Stimulated activated CD4-positive, alpha-beta T cell treated with anti-CD3 and anti-CD28 coated beads, Interleukin-4, amount 100 ng/mL, for 48 hours (primary cell): Measurements from ENCODE around the gene SMIM41.

ENCODE experiments used
- DNase-seq, 2 donors: peaks; one replicate each; pipeline ENCODE4 v3.0.0-alpha.2; 2020; ENCODE audit warnings: low read depth in 2 of 2

SMIM41 gene

GRCh38 chr12:52121824-52122539 lies 42.5 kb downstream of the SMIM41 start:
- peak; percentile 57 to 71 for DNase-seq

GRCh38 chr12:52122540-52122871 lies 43.0 kb downstream of the SMIM41 start:
- no peak for DNase-seq

DNA sequence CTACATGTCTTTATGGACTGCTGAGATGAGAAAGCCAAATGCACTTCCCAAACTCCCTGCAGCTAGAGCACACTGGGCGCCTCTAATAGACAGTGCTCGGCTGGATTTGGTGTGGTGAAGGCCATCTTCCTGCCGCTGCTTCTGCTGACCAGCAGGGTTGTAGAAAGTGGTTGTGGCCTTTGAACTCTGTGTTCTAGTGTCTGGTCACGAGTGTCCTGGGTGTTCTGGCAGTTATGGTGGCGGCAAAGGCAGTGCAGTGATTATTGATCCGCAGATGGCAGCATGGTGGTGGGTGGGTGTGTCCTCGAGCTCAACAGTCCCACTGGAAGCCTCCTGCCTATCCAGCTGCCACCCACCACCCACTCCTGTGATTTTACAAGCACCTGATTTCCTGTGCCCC lies 43.4 kb downstream of the SMIM41 start:
- DNase-seq = no peak

DNA sequence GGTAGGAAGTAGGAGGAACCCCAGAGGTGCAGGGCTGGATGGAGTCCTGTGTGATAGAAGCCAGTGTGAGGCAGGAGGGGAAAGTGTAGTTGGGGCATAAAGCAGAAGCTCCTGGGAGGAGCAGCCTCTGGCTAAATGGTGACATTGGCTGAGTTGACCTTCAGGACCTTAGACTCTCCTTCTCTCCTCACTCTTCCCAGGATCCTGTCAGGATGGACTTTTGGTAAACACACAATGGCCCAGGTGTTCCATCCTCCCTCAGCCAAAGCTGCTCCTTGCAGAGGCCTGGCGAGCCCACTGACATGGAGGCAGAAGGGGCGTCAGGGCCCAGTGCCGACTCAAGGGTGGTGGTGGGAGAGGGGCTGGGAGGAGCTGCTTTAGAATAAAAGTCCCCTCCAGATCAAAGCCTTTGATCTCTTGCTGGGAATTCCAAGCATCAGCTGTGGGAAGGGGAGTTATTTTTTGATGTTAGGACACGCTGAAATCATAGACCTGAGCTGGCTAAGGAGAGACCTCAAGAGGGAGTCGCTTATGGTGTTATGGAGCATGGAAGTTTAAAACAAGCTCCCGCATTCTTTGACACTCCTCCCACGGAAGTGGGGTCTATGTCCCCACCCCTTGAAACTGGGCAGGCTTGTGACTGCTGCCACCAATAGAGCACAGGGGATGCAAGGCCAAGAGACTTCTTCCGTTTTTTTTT lies 44.1 kb downstream of the SMIM41 start:
- no peak for DNase-seq

DNA sequence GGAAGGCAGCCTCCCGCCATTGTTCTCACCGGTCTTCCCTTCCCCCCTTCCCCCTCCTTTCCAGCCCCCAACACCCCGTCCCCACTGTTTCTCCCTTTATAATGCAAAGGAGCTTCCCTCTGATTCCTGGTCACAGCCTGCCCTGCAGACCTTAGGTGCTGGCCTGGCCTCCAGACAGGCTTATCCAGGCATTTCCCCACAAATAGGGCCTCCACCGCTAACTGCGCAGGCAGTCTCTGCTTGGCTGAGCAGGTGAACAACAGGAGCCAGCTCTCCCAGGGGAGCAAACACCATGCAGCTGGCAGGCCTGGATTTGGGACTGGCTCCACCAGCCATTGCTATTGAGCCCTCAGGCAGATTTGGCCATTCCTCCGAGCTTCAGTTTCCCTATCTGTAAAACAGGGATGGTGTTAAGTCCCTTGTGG lies 46.0 kb downstream of the SMIM41 start:
- no peak for DNase-seq

DNA sequence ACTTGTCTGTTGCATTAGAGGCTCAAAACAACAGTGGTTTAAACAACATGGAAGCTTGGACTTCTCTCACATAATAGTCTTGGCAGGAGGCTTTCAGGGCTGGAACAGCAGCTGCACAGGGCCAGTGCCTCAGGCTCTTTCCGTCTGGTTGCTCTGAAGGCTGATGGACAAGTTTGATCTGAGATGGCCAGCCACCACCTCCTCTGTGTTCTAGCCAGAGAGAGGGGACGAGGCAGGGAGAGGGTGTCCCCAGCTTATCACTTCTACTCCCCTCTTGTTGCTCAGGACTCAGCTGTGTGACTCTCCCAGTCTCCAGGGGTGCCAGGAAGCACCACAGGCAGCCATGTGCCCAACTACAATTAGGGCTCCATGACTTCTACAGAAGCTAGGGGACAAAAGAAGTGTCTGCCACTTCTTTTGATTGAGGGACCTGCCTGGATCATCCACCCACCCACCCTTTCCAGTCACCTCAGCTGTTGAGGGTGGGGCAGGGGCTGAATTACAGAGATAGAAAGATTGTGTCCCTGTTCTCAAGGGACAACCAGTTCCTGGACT lies 46.6 kb downstream of the SMIM41 start:
- DNase-seq = no peak

DNA sequence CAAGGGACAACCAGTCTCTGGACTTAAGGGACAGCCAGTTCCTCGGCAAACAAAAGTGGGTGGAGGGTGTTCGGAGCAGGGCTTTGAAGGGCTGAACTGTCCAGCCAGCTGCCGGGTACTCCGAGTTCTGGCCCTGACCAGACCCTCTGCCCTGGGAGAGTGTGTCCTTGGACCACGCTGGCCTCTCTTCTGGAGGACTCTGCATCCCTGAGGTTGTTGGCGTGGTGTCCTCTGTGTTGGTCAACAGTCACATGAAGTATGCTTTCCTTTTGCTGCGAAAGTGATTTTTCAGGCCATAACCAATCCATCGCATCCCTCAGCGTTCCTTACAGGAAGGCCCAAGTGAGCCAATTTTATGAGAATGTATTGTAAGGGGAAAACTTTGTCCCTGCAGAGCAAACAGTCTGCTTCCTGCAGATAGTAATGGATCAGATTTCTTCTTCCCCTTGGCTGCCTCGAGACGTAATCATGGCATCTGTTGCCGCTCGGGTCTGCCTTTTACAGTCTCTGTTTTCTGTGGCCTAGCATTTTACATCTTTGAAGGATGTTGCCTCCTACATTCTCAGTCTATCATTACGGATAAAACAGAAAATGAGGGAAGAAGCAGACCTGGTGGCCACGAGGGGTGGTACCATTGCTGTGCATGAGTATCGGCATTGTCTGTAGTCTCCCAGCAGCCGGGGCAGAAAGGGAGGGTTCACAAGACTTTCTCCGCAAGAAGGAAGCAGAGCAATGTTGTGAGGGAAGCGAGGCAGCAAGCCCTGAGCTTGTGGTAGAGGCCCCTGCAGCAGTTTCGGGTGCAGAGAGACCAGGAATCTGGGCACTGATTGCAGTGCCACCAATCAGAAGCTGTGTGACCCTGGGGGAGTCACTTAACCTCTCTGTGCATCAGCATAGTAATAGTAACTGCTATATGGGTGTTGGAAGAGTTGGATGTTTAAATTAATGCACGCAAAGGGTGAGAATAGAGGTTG lies 47.4 kb downstream of the SMIM41 start:
- DNase-seq = no peak

GRCh38 chr12:52127683-52128450 lies 48.4 kb downstream of the SMIM41 start:
- DNase-seq = no peak

- DNase-seq = no peak
These were observed 51.2 kb downstream of the SMIM41 start for GRCh38 chr12:52130711-52131110.

DNA sequence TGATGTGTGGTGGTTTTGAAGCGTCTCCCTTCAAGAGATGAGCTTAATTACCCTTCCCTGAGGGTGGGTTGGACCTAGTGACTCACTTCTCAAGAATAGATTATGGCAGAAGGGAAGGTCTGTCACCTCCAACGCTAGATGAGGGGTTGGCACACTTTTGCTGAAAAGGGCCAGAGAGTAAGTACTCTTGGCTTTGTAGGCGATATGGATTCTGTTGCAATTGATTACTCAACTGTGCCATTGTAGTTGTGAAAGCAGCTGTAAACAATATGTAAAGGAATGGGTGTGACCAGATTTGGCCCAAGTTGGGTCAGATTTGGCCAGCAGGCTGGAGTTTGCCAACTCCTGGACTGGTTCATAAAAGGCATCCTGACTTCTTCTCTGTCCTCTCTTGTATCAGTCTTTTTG lies 53.3 kb downstream of the SMIM41 start:
- DNase-seq = no peak

DNA sequence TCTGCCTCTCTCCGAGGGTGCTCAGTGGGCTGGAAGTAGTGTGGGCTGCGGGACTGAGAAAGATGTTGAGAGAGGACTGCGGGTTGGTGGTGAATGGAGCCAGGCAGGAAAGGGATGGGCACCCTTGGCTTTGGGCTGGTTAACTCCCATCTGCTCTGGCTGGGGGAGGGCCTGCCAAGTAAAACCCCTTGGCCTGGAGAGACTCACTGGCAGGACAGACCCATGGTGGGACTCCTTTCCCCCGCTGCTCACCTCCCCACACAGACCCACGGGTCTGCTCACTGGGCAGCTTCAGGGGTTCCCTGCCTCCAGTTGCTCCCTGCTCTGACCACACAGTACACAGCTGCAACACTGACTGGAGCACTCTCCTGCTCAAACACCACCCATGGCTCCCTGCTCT lies 58.2 kb downstream of the SMIM41 start:
- DNase-seq = no peak

DNA sequence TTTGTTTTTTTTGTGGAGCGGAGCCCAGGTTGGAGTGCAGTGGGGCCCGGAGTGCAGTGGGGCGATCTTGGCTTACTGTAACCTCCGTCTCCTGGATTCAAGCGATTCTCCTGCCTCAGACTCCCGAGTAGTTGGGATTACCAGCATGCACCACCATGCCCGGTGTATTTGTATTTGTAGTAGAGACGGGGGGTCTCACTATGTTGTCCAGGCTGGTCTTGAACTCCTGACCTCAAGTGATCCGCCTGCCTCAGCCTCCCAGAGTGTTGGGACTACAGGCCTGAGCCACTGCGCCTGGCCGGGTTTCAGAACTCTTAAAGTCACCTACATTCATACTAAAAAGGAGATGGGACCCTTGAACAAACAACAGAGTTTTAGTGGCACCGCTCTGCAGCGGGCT lies 59.6 kb downstream of the SMIM41 start:
- no peak for DNase-seq

- DNase-seq = peak in 1 of 2 donors; percentile 22
These were observed 60.1 kb downstream of the SMIM41 start for GRCh38 chr12:52139579-52140062.

- no peak for DNase-seq
These were observed 61.8 kb downstream of the SMIM41 start for GRCh38 chr12:52141306-52141705.

GRCh38 chr12:52141875-52142274 lies 62.4 kb downstream of the SMIM41 start:
- DNase-seq = no peak

- no peak for DNase-seq
These were observed 62.9 kb downstream of the SMIM41 start for GRCh38 chr12:52142431-52142830.

DNA sequence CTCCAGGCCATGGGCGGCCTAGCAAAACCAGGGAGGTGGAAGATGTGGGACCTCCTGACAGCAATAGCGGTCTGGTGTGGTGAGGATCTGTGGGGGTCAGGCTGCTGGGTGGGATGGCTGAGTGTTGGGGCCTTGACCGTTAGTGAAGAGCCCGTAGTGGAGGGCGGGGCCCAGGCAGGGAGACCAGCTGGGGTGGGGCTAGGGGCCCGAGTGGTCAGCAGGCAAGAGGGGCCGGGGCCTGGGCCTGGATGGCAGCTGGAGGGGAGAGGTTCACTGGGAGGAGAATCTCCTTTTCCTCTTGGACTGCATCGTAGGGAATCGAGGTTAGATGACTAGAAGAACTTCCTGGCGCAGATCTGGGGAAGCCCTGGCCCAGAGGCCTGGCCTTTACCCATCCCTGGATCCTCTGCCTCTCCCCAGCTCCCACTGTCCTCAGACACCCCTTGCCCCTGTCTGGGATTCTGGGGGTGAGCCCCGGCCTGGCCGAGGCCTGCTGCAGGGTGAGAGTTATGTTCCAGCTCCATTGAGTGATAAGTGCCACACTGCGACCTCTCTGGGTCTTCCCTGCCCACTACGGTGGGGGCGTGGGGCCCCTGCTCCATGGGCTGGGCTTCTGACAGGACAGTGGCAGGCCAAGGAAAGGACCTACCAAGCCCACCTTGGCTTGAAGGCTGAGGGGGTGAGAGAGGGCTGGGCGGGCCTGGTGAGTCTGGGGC lies 65.2 kb downstream of the SMIM41 start:
- no peak for DNase-seq

DNA sequence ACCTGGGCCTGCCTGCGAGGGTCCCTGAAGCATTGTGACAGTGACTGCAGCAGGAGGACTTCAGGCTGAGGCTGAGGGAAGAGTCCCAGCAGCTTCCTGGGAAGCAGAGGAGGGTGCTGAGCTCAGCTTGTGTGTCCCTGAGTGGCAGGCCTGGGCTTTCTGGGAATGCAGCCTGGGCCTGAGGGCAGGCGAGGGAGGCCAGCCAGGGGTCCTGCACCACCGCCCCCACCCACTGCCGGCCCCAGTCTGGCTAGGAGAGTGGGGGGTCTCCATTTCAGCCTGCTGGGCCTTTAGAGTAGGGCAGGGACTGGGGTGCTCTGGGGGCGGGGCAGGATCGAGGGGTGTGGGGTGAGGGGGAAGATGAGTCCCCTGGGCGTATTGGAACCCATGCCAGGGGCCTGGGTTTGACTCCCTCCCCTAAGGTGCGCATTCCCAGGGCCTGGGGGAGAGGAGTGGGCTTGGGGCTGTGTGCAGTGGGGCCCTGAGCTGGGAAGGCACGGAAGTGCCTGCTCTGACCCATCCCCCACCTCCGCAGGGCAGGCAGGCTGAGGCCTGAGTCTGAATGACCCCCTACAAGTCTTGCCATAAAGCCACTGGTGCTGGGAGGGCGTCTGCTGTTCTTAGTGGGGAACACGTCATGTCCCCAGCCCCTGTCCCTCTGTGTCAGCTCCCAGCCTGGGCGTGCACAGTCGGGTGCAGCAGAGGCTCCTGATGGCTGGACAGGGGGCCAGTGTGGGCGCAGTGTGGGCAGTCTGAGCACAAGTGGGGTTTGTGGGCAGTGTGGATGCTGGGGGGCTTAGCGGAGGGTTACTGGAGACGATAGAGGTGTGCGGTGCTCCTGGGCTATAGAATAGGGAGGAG lies 66.0 kb downstream of the SMIM41 start:
- DNase-seq = no peak

- DNase-seq = no peak
These were observed 66.8 kb downstream of the SMIM41 start for GRCh38 chr12:52146089-52146821.
